GM19395 (cell line): ENCODE measurements around the gene PDIA4.
A peak's percentile ranks its signal among the peaks of the same experiment; 100 is the strongest.

Experiments used
- ATAC-seq: cut with Tn5 transposase; IDR thresholded peaks from one replicate; pipeline ENCODE4 v1.9.1; 2021; ENCODE audit warnings: mild to moderate bottlenecking, moderate library complexity; ENCODE audit not compliant: unreplicated experiment

The PDIA4 gene

GRCh38 chr7:148975896-148976295, 52.4 kb downstream of the PDIA4 start:
- no peak for ATAC-seq

- no peak for ATAC-seq
These were observed 55.0 kb downstream of the PDIA4 start for GRCh38 chr7:148973256-148973655.

GRCh38 chr7:148972375-148972774, 55.9 kb downstream of the PDIA4 start:
- ATAC-seq = no peak

GRCh38 chr7:148967602-148968001, 60.7 kb downstream of the PDIA4 start:
- no peak for ATAC-seq

GRCh38 chr7:148967032-148967372, 61.3 kb downstream of the PDIA4 start:
- peak; percentile 8 for ATAC-seq

GRCh38 chr7:148964483-148965267, 63.6 kb downstream of the PDIA4 start:
- no peak for ATAC-seq

- no peak for ATAC-seq
These were observed 64.5 kb downstream of the PDIA4 start for GRCh38 chr7:148963583-148964482.

GRCh38 chr7:148962823-148963582, 65.3 kb downstream of the PDIA4 start:
- peak; percentile 66 for ATAC-seq

GRCh38 chr7:148962440-148962822, 65.9 kb downstream of the PDIA4 start:
- ATAC-seq = peak; percentile 9

GRCh38 chr7:148959726-148960125, 68.6 kb downstream of the PDIA4 start:
- ATAC-seq = no peak

- ATAC-seq = no peak
These were observed 70.2 kb downstream of the PDIA4 start for GRCh38 chr7:148958061-148958460.

GRCh38 chr7:148954766-148955165, 73.5 kb downstream of the PDIA4 start:
- ATAC-seq = no peak

- ATAC-seq = no peak
These were observed 74.6 kb downstream of the PDIA4 start for GRCh38 chr7:148953676-148954075.
